Endothelial cell (in vitro differentiated cells): ENCODE measurements around the gene VRK1. TPM values are rescaled to one million over a fixed set of nuclear protein-coding genes. Genes with fewer than 3 reads are reported as not detected.

Experiments
- DNase-seq: peaks from one replicate; pipeline ENCODE4 v3.0.0; 2021; ENCODE audit warnings: low spot score
- H3K27ac Mint-ChIP-seq: one replicate; pipeline ENCODE4 v1.8.0; 2021; ENCODE audit warnings: mixed read lengths, inconsistent platforms; ENCODE audit not compliant: unreplicated experiment
- H3K27me3 Mint-ChIP-seq: one replicate; pipeline ENCODE4 v1.8.0; 2021; ENCODE audit warnings: mild to moderate bottlenecking, moderate library complexity, mixed read lengths, inconsistent platforms; ENCODE audit not compliant: unreplicated experiment
- H3K36me3 Mint-ChIP-seq: one replicate; pipeline ENCODE4 v1.8.0; 2021; ENCODE audit warnings: mild to moderate bottlenecking, low read depth, mixed read lengths, inconsistent platforms; ENCODE audit not compliant: unreplicated experiment
- H3K4me1 Mint-ChIP-seq: one replicate; pipeline ENCODE4 v1.8.0; 2021; ENCODE audit warnings: mild to moderate bottlenecking, mixed read lengths, inconsistent platforms; ENCODE audit not compliant: unreplicated experiment
- H3K4me3 Mint-ChIP-seq: one replicate; pipeline ENCODE4 v1.8.0; 2021; ENCODE audit warnings: mild to moderate bottlenecking, mixed read lengths, inconsistent platforms; ENCODE audit not compliant: unreplicated experiment
- H3K9me3 Mint-ChIP-seq: one replicate; pipeline ENCODE4 v1.8.0; 2021; ENCODE audit warnings: mixed read lengths, inconsistent platforms; ENCODE audit not compliant: unreplicated experiment
- CTCF ChIP-seq: fragments of 200-600 bp; sonication (generic); IDR thresholded peaks from one replicate; pipeline ENCODE4 v1.5.0; 2021; ENCODE audit warnings: antibody characterized with exemption; ENCODE audit not compliant: unreplicated experiment
- total RNA-seq: library from RNA; stranded (reverse); fragmentation: NEBNext Ultra II Directional; extraction: Animal tissue kit (Norgen Biotek cat#: 25700); gene quantifications from one replicate; pipeline ENCODE4 v1.2.1, GENCODE V29; 2021; ENCODE audit not compliant: unreplicated experiment

Gene VRK1
- total RNA-seq, 1 donor from 2014 or later: 32.0 TPM

- DNase-seq: no peak
- Mint-ChIP-seq H3K4me1 (peaks cover 3% of the 10 kb centered on the region), H3K4me3 (no peak overlapping the region), H3K27ac (no peak overlapping the region), H3K36me3 (no peaks in the 10 kb centered on the region), H3K27me3 (peaks cover 4% of the 10 kb centered on the region), H3K9me3 (no peaks in the 10 kb centered on the region)
- TF ChIP-seq CTCF: no peak
Measured at GRCh38 chr14:96906434-96906833, 109.3 kb downstream of the VRK1 start.

GRCh38 chr14:96909841-96910364, 112.7 kb downstream of the VRK1 start:
- Mint-ChIP-seq H3K27me3 (peaks cover 5% of the 10 kb centered on the region), H3K27ac (no peak overlapping the region), H3K4me3 (no peak overlapping the region), H3K36me3 (peaks cover 2% of the 10 kb centered on the region), H3K4me1 (no peaks in the 10 kb centered on the region), H3K9me3 (no peaks in the 10 kb centered on the region)
- no peak for DNase-seq
- TF ChIP-seq CTCF: no peak

- no peak for TF ChIP-seq CTCF
Measured at GRCh38 chr14:96911499-96912149, 114.4 kb downstream of the VRK1 start.

GRCh38 chr14:96914571-96915128, 117.5 kb downstream of the VRK1 start:
- no peak overlapping the region for H3K4me3 Mint-ChIP-seq
- peaks cover 9% of the 10 kb centered on the region for H3K27me3 Mint-ChIP-seq
- peaks cover 11% of the 10 kb centered on the region for H3K36me3 Mint-ChIP-seq
- no peaks in the 10 kb centered on the region for H3K9me3 Mint-ChIP-seq
- no peak overlapping the region for H3K27ac Mint-ChIP-seq
- no peak for DNase-seq
- no peak for TF ChIP-seq CTCF
- no peaks in the 10 kb centered on the region for H3K4me1 Mint-ChIP-seq

More at GRCh38 chr14:96911499-96912149, 114.4 kb downstream of the VRK1 start:
- no peak overlapping the region for H3K27ac Mint-ChIP-seq
- peaks cover 11% of the 10 kb centered on the region for H3K36me3 Mint-ChIP-seq
- H3K9me3 Mint-ChIP-seq: no peaks in the 10 kb centered on the region
- DNase-seq: no peak
- peaks cover 11% of the 10 kb centered on the region for H3K27me3 Mint-ChIP-seq
- H3K4me3 Mint-ChIP-seq: no peak overlapping the region
- no peaks in the 10 kb centered on the region for H3K4me1 Mint-ChIP-seq

GRCh38 chr14:96915478-96915877, 118.3 kb downstream of the VRK1 start:
- DNase-seq: no peak
- H3K4me3 Mint-ChIP-seq: no peak overlapping the region
- peaks cover 7% of the 10 kb centered on the region for H3K27me3 Mint-ChIP-seq
- TF ChIP-seq CTCF: no peak
- peaks cover 11% of the 10 kb centered on the region for H3K36me3 Mint-ChIP-seq
- no peaks in the 10 kb centered on the region for H3K9me3 Mint-ChIP-seq
- no peaks in the 10 kb centered on the region for H3K4me1 Mint-ChIP-seq
- no peak overlapping the region for H3K27ac Mint-ChIP-seq
